Hematopoietic multipotent progenitor cell treated with erythropoietin and hydrocortisone succinate and interleukin-3 and kit ligand, for 4 days (in vitro differentiated cells): ENCODE data around the gene CDR2.
"Not testable (repeated sequence)": the region's sequence is repeated elsewhere in the genome, so short reads cannot be mapped to it uniquely, and the experiment has no call there.

Source experiments
- DNase-seq: peaks from one replicate; pipeline ENCODE4 v3.0.0-alpha.2; 2015

Gene CDR2

GRCh38 chr16:22375117-22375962 lies 921 bp upstream of the CDR2 start:
- DNase-seq: no peak

DNA sequence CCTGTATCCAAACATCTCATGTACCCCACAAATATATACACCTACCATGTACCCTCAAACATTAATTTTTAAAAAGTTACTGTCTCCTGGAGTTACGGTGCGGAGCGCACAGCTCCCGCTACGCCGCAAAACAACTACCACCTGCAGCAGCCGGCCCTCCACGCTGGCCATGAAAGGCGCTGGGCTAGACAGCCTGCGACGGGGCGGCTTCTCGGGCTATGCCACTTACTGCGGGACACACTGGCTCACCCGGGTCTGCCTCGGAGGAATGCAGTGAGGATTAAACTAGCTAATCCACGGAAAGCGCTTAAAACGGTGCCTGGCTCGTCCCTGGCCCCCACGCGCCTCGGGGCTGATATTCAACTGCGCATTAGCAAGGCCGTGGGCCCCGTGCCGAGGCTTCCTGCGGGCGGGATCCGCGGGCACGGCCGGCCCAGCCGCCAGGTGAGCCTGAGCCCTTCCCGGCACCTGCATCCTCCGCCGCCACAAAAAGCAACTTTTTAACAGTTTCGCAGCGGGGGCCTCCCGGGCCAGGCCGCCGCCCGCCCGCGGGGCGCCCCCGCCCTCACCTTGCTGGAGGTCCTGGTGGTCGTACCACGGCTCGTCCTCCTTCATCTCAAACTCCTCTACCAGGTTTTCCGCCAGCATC lies 633 bp downstream of the CDR2 start:
- peak; percentile 56 for DNase-seq

DNA sequence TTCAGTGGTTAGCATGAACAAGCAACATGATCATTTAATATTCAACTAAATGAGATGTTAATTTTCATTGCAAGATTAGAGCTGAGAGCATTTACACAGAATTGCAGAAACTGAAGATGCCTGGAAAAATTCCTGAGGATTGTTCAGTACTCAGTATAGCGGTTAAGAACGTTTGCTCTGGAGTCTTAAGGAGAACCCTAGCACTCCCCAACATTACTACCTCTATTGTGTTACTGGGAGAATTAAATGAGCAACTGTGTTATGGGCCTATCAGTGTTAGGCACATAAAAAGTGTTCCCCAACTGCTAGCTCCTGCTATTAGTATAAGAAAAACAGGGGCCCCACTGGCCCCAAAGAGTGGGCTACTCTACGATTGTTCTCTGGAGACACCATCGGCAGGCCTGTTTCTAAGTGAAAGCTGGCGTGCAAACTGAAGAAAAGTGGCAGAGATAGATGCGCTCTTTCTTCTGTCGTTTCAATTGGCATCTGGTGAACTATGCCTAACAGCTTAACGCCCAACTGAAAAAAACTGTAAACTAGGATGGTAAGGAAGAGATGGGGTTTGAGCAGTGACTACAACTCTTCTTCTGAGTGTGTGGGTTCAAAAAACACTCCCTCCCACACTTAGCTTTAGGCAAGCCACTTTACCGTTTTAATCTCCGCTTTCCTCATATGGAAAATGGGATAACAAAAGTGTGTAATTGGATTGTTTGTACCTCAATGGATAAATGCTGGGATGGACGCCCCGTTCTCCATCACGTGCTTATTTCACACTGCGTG lies 1.3 kb downstream of the CDR2 start:
- DNase-seq: no peak

DNA sequence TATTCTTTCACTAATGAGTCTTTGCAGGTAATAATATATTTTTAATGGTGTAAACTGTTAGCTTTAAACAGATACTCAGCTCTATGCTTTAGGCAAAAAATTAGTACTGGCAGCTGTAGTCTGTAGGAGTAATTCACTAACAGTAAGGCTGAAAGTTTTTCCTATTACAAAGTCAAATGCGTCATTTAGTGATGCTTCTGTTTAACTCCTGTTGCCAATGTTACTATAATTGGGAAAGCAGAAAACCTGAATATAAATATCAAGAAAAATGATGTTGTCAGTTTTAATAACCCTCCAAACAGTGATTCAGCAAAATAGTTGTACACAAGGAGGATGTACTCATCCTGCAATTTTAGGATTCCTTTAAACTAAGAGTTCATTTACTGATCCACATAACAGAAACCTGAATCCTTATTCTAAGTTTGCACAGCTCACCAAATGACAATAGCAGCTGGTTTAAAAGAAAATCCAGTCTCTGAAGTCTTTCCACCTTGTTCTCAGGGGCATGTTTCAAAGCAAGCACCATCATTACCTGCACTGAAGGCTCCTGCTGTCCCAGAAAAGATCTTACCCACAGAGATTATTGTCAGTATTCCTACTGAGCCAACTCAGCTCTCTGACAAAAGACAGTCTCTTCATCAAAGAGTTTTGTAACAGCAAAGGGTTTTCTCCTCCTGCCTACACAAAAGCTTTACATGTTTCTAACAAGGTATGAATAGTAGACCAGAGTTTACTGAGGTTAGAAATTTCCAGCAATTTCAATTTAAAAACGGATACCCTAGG lies 4.2 kb downstream of the CDR2 start:
- no peak for DNase-seq

DNA sequence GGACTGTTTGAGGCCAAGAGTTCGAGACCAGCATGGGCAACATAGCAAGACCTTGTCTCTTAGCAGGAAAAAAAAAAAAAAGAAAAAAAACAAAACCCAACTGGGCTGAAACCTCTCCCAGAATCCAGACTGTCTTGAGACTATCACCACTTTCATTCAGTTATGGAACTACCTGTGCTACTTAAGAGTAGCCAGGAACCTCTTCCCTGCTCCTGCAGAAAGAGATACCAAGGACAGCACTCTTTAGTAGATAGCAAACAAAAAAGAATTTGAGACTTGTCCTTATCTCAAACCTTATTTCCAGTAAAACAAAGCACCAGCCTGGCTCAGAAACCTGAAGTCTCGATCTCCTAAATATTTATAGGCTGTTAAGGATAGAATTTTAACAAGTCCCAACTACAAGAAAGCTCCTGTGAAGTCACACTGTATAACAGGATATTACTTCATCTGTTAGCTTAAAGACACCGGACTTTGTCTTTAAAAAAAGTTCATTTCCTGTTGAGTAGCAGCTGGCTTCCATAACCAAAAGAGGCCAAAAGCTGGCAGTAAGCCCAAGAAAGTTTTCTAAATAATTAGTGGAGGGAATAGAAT lies 5.1 kb downstream of the CDR2 start:
- DNase-seq: peak; percentile 78

DNA sequence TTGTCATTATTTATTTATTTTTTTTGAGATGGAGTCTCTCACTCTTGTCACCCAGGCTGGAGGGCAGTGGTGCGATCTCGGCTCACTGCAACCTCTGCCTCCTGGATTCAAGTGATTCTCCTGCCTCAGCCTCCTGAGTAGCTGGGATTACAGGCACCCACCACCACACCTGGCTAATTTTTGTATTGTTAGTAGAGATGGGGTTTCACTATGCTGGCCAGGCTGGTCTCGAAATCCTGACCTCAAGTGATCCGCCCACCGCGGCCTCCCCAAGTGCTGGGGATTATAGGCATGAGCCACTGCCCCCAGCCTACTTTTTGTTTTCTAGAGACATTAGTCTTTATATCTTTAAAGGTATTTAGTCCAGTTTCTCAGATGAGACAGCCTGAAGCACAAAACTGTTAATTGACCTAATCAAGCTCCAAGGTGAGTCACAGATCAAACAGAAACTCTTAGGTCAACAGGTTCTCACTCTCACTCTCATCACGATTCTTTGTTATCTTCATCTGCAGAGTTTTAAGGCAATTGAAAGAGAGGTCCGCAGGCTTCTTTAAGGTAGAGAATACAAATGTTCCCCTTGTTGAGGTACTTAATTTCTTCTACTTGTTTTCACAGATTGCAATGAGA lies 6.1 kb downstream of the CDR2 start:
- DNase-seq: not testable (repeated sequence)

DNA sequence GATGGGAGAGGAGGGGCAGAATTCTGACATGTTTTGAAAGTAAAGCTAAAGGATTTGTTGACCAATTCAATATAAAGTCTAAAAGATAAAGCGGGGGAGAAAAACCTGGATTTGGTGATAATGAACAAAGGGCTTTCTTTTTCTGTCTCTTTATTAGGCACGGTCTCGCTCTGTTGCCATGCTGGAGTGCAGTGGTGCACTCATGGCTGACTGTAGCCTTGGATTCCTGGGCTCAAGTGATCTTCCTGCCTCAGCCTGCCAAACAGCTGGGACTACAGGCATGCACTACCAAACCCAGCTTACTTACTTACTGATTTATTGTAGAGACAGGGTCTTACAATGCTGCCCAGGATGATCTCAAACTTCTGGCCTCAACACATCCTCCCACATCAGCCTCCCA lies 7.5 kb downstream of the CDR2 start:
- no peak for DNase-seq

GRCh38 chr16:22366371-22366770 lies 8.0 kb downstream of the CDR2 start:
- DNase-seq: no peak

DNA sequence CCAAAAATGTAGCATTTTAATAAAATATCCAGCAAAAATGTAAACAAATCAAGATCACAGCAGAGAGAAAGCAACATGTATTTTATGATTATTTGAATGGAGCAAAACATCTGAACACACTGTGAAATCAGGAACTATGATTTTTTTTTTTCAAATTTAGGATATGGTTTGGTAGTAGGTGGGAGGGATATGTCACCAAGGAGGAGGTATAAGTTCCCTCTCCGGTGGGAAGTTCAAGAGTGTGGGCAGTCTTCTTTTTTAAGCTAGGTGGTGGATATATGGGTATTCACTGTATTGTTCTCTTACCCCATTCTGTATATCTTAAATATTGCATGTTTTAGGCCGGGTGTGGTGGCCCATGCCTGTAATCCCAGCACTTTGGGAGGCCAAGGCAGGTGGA lies 10.2 kb downstream of the CDR2 start:
- DNase-seq: no peak

DNA sequence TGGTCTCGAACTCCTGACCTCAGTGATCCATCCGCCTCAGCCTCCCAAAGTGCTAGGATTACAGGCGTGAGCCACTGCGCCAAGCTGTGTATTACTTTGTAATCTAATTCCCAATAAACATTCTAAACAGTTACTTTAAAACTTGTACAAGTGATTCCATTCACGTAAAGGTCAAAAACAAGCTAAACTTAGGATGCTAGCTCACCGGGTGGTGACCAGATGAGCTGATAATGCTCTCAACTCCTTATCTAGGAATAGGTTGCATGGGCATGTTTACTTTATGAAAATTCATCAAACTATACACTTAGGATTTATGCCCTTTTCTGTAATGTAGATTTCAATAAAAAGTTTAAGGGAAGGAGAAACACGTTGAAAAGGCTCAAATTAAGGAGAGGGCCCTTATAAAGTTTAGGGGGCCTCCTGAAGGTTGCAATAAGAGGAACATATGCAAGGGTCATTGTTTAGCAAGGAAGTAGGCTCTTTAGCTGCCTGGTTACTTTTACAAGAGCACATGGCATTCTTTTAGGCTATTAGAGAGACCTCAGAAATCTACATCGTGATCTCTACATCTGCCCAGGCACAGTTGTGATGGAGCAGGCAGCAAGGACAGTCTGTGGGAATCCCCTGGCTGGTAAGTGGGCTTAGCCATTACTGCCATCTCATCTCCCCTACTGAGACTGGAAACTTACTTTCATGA lies 13.3 kb downstream of the CDR2 start:
- no peak for DNase-seq

DNA sequence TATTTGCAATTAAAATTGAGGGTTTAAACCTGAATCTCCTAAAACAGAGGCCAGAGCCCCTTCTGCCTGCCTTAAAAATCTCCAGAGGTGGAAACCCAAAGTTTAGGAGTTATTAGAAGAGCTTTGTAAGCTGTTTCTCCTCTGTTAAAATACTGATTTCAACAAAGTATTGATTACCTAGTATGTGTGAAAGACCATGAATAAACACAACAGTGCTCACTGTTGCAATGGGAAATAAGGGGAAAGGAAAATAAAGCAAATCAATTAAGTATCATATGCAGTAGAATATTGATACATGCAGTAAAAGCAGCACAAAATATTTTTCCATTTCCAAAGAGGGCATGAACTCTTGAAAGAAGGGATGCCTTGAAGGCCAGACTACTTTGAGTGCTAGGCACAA lies 14.7 kb downstream of the CDR2 start:
- DNase-seq: no peak

GRCh38 chr16:22358000-22358399 lies 16.4 kb downstream of the CDR2 start:
- DNase-seq: no peak

DNA sequence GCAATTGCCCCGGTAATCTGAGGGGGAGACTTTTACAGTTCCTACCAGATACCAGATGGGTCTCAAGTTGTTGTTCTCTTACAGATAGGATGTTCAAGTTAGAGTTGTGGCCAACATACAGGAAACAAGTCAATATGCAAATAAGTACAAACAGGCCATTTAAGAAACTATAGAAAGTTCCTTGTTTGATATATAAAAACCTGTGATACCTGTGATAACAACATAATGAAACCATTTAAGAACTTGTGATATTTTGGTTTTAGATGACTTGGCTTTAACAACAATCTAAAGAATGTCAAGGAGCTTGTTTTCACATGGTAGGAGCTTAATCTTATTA lies 16.8 kb downstream of the CDR2 start:
- DNase-seq: peak; percentile 16

- no peak for DNase-seq
These were observed 17.3 kb downstream of the CDR2 start for GRCh38 chr16:22356930-22357634.

DNA sequence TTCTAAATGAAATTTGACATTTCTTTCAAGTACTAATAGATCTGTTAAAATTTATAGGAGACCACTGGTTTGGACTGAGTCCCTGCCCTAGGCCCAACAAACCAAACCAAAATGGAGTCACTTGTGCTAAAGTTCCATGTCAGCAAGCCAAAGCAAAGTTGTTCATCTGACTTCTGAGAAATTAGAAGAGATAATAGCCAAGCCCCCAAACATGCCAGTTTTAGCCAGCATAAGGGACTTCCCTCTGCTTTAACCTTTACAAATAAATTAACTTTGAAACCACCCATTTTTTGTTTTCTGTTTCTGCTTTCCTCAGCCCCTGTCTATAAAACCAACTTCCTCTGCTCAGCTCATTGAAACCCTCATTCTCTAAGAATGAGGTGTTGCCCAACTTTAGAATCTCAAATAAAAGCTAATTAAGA lies 18.9 kb downstream of the CDR2 start:
- peak; percentile 46 for DNase-seq

DNA sequence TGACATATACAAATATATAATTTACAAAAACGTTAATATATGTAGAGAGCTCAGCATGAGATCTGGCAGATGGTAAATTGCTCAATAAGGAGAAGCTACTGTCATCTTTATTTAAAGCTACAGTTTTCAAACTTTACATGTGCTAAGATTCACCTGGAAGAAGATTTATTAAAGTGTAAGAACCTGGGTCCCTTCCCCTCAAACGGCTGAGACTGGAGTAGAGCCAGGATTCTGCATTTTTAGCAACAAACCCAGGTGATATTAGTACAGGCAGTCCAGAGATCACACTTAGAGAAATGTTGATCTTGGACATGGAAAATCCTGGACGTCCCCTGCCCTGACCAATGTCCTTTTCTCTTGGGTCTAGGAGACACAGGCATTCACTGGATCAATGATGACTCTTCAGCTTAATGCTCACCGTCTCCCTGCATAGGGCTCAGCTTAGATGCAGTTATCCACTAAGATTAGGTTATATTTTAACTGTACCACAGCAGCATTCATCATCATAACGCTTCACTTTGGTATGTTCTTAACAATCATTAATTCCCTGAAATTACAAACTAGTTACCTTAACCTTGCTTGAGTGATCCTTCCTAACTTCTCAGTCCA lies 20.4 kb downstream of the CDR2 start:
- DNase-seq: no peak

- peak; percentile 87 for DNase-seq
These were observed 21.1 kb downstream of the CDR2 start for GRCh38 chr16:22353191-22353919.

- DNase-seq: no peak
These were observed 21.7 kb downstream of the CDR2 start for GRCh38 chr16:22352723-22353122.

- no peak for DNase-seq
These were observed 22.3 kb downstream of the CDR2 start for GRCh38 chr16:22352140-22352539.

DNA sequence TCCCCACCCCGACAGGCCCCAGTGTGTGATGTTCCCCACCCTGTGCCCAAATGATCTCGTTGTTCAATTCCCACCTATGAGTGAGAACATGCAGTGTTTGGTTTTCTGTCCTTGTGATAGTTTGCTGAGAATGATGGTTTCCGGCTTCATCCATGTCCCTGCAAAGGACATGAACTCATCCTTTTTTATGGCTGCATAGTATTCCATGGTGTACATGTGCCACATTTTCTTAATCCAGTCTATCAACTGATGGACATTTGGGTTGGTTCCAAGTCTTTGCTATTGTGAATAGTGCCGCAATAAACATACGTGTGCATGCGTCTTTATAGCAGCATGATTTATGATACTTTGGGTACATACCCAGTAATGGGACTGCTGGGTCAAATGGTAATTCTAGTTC lies 23.4 kb downstream of the CDR2 start:
- not testable (repeated sequence) for DNase-seq
